Ureter (tissue), 1 donor: Measurements from ENCODE around the gene XPO6. TPM values are rescaled to one million over a fixed set of nuclear protein-coding genes. Genes with fewer than 3 reads are reported as not detected.

Experiments
- DNase-seq: peaks from one replicate; pipeline ENCODE4 v3.0.0-alpha.2; 2020; ENCODE audit warnings: low spot score
- total RNA-seq: library from RNA; stranded (reverse); gene quantifications from one replicate; pipeline ENCODE4 v1.2.4, GENCODE V29; 2023
- donor health status: DM: yes; HTN: yes; CAD: no.

Gene XPO6
- total RNA-seq, 1 donor from 2014 or later: 145 TPM

- DNase-seq: no peak
Observed at GRCh38 chr16:28185696-28186095, 26.1 kb downstream of the XPO6 start.

GRCh38 chr16:28184625-28185024, 27.1 kb downstream of the XPO6 start:
- DNase-seq: no peak

- no peak for DNase-seq
Observed at GRCh38 chr16:28183930-28184329, 27.8 kb downstream of the XPO6 start.

GRCh38 chr16:28183484-28183883, 28.3 kb downstream of the XPO6 start:
- DNase-seq: no peak

GRCh38 chr16:28182801-28183200, 29.0 kb downstream of the XPO6 start:
- no peak for DNase-seq

GRCh38 chr16:28182183-28182582, 29.6 kb downstream of the XPO6 start:
- no peak for DNase-seq

- no peak for DNase-seq
Observed at GRCh38 chr16:28181515-28181914, 30.2 kb downstream of the XPO6 start.

GRCh38 chr16:28180655-28181460, 30.9 kb downstream of the XPO6 start:
- no peak for DNase-seq

- no peak for DNase-seq
Observed at GRCh38 chr16:28179354-28179753, 32.4 kb downstream of the XPO6 start.

GRCh38 chr16:28175715-28176114, 36.0 kb downstream of the XPO6 start:
- no peak for DNase-seq

GRCh38 chr16:28172336-28172735, 39.4 kb downstream of the XPO6 start:
- no peak for DNase-seq

GRCh38 chr16:28171816-28172215, 39.9 kb downstream of the XPO6 start:
- no peak for DNase-seq

GRCh38 chr16:28168991-28169554, 42.7 kb downstream of the XPO6 start:
- no peak for DNase-seq

- no peak for DNase-seq
Observed at GRCh38 chr16:28167730-28168129, 44.0 kb downstream of the XPO6 start.

- DNase-seq: no peak
Observed at GRCh38 chr16:28167221-28167620, 44.5 kb downstream of the XPO6 start.

GRCh38 chr16:28166394-28167208, 45.2 kb downstream of the XPO6 start:
- no peak for DNase-seq

GRCh38 chr16:28165598-28165997, 46.2 kb downstream of the XPO6 start:
- DNase-seq: no peak

- no peak for DNase-seq
Observed at GRCh38 chr16:28164140-28164539, 47.6 kb downstream of the XPO6 start.

- no peak for DNase-seq
Observed at GRCh38 chr16:28163699-28164098, 48.1 kb downstream of the XPO6 start.

- no peak for DNase-seq
Observed at GRCh38 chr16:28162326-28162877, 49.4 kb downstream of the XPO6 start.

GRCh38 chr16:28161626-28162025, 50.1 kb downstream of the XPO6 start:
- no peak for DNase-seq

- no peak for DNase-seq
Observed at GRCh38 chr16:28158136-28158535, 53.6 kb downstream of the XPO6 start.
